Activated naive CD8-positive, alpha-beta T cell treated with anti-CD3 and anti-CD28 coated beads for 36 hours (primary cell): ENCODE data around the gene ACIN1. TPM values are rescaled to one million over a fixed set of nuclear protein-coding genes. Genes with fewer than 3 reads are reported as not detected.

ENCODE experiments used
- DNase-seq: peaks from one replicate; pipeline ENCODE4 v3.0.0; 2021
- H3K27ac Mint-ChIP-seq: one replicate; pipeline ENCODE4 v1.8.0; 2022; ENCODE audit warnings: mild to moderate bottlenecking, moderate library complexity, mixed read lengths
- H3K27me3 Mint-ChIP-seq: one replicate; pipeline ENCODE4 v1.8.0; 2022; ENCODE audit warnings: mild to moderate bottlenecking, mixed read lengths
- H3K36me3 Mint-ChIP-seq: one replicate; pipeline ENCODE4 v1.8.0; 2021; ENCODE audit warnings: mild to moderate bottlenecking, mixed read lengths
- H3K4me1 Mint-ChIP-seq: one replicate; pipeline ENCODE4 v1.8.0; 2021; ENCODE audit warnings: mixed read lengths
- H3K4me3 Mint-ChIP-seq: one replicate; pipeline ENCODE4 v1.8.0; 2022; ENCODE audit warnings: mild to moderate bottlenecking, moderate library complexity, mixed read lengths
- H3K9me3 Mint-ChIP-seq: one replicate; pipeline ENCODE4 v1.8.0; 2022; ENCODE audit warnings: mixed read lengths
- total RNA-seq, 2 experiments: library from RNA; stranded (reverse); gene quantifications; one replicate each; pipeline ENCODE4 v1.2.3, GENCODE V29; 2021

Gene ACIN1
- 100 to 1,000 TPM; 160 to 174 TPM for total RNA-seq

GRCh38 chr14:23094666-23095195 is at the start of gene ACIN1:
ACIN1 (minus strand) TSS chr14:23095136; CDS start chr14:23095112, 24 bp downstream.
- Mint-ChIP-seq H3K27ac (no peak within 1 kb of the TSS), H3K4me3 (no peak within 1 kb of the TSS), H3K4me1 (peaks cover 32% of the 10 kb centered on the region), H3K36me3 (peaks cover 33% of the 10 kb centered on the region), H3K27me3 (no peaks in the 10 kb centered on the region), H3K9me3 (no peaks in the 10 kb centered on the region)
- DNase-seq: peak; percentile 80

- DNase-seq: no peak
- Mint-ChIP-seq H3K9me3 (no peaks in the 10 kb centered on the region), H3K4me3 (no peak overlapping the region), H3K36me3 (no peaks in the 10 kb centered on the region), H3K27ac (no peak overlapping the region), H3K4me1 (no peaks in the 10 kb centered on the region), H3K27me3 (no peaks in the 10 kb centered on the region)
These were observed 49.0 kb upstream of the ACIN1 start for GRCh38 chr14:23143911-23144310.

- no peak overlapping the region for H3K4me3 Mint-ChIP-seq
- no peak for DNase-seq
These were observed 47.9 kb upstream of the ACIN1 start for GRCh38 chr14:23142826-23143225.

GRCh38 chr14:23141706-23142444 is 46.9 kb upstream of the ACIN1 start:
- Mint-ChIP-seq H3K27me3 (no peaks in the 10 kb centered on the region), H3K4me1 (no peaks in the 10 kb centered on the region), H3K27ac (no peak overlapping the region), H3K9me3 (no peaks in the 10 kb centered on the region), H3K4me3 (no peak overlapping the region), H3K36me3 (no peaks in the 10 kb centered on the region)
- no peak for DNase-seq

More at GRCh38 chr14:23142826-23143225, 47.9 kb upstream of the ACIN1 start:
- no peak overlapping the region for H3K27ac Mint-ChIP-seq
- H3K36me3 Mint-ChIP-seq: no peaks in the 10 kb centered on the region
- no peaks in the 10 kb centered on the region for H3K9me3 Mint-ChIP-seq
- H3K27me3 Mint-ChIP-seq: no peaks in the 10 kb centered on the region
- H3K4me1 Mint-ChIP-seq: no peaks in the 10 kb centered on the region

- Mint-ChIP-seq H3K4me1 (no peaks in the 10 kb centered on the region), H3K9me3 (no peaks in the 10 kb centered on the region), H3K4me3 (no peak overlapping the region), H3K36me3 (no peaks in the 10 kb centered on the region), H3K27ac (no peak overlapping the region), H3K27me3 (no peaks in the 10 kb centered on the region)
- DNase-seq: no peak
These were observed 45.4 kb upstream of the ACIN1 start for GRCh38 chr14:23140371-23140770.

GRCh38 chr14:23139874-23140273 is 44.9 kb upstream of the ACIN1 start:
- H3K4me3 Mint-ChIP-seq: no peak overlapping the region
- no peaks in the 10 kb centered on the region for H3K27me3 Mint-ChIP-seq
- no peaks in the 10 kb centered on the region for H3K4me1 Mint-ChIP-seq
- H3K36me3 Mint-ChIP-seq: no peaks in the 10 kb centered on the region
- H3K9me3 Mint-ChIP-seq: no peaks in the 10 kb centered on the region
- no peak for DNase-seq
- H3K27ac Mint-ChIP-seq: no peak overlapping the region

- Mint-ChIP-seq H3K9me3 (no peaks in the 10 kb centered on the region), H3K27ac (no peak overlapping the region), H3K4me1 (no peaks in the 10 kb centered on the region), H3K36me3 (no peaks in the 10 kb centered on the region), H3K4me3 (no peak overlapping the region), H3K27me3 (no peaks in the 10 kb centered on the region)
- no peak for DNase-seq
These were observed 43.0 kb upstream of the ACIN1 start for GRCh38 chr14:23137813-23138535.

GRCh38 chr14:23137192-23137812 is 42.4 kb upstream of the ACIN1 start:
- Mint-ChIP-seq H3K36me3 (no peaks in the 10 kb centered on the region), H3K4me1 (no peaks in the 10 kb centered on the region), H3K27me3 (no peaks in the 10 kb centered on the region), H3K9me3 (no peaks in the 10 kb centered on the region), H3K27ac (no peak overlapping the region), H3K4me3 (no peak overlapping the region)
- no peak for DNase-seq

- H3K4me3 Mint-ChIP-seq: no peak overlapping the region
- H3K4me1 Mint-ChIP-seq: no peaks in the 10 kb centered on the region
- H3K9me3 Mint-ChIP-seq: no peaks in the 10 kb centered on the region
- H3K27ac Mint-ChIP-seq: no peak overlapping the region
- DNase-seq: no peak
- H3K27me3 Mint-ChIP-seq: no peaks in the 10 kb centered on the region
- no peaks in the 10 kb centered on the region for H3K36me3 Mint-ChIP-seq
These were observed 41.7 kb upstream of the ACIN1 start for GRCh38 chr14:23136566-23137133.

- no peak overlapping the region for H3K4me3 Mint-ChIP-seq
- no peaks in the 10 kb centered on the region for H3K36me3 Mint-ChIP-seq
- H3K4me1 Mint-ChIP-seq: no peaks in the 10 kb centered on the region
- H3K27me3 Mint-ChIP-seq: no peaks in the 10 kb centered on the region
- no peak for DNase-seq
- no peaks in the 10 kb centered on the region for H3K9me3 Mint-ChIP-seq
- no peak overlapping the region for H3K27ac Mint-ChIP-seq
These were observed 38.0 kb upstream of the ACIN1 start for GRCh38 chr14:23132970-23133369.

- no peak for DNase-seq
- Mint-ChIP-seq H3K9me3 (no peaks in the 10 kb centered on the region), H3K27me3 (no peaks in the 10 kb centered on the region), H3K4me1 (no peaks in the 10 kb centered on the region), H3K36me3 (no peaks in the 10 kb centered on the region), H3K4me3 (no peak overlapping the region), H3K27ac (no peak overlapping the region)
These were observed 36.5 kb upstream of the ACIN1 start for GRCh38 chr14:23131482-23131881.

GRCh38 chr14:23130871-23131270 is 35.9 kb upstream of the ACIN1 start:
- DNase-seq: no peak
- no peaks in the 10 kb centered on the region for H3K27me3 Mint-ChIP-seq
- H3K9me3 Mint-ChIP-seq: no peaks in the 10 kb centered on the region
- H3K4me3 Mint-ChIP-seq: no peak overlapping the region
- H3K36me3 Mint-ChIP-seq: no peaks in the 10 kb centered on the region
- H3K27ac Mint-ChIP-seq: peak overlapping the region; percentile 3
- no peaks in the 10 kb centered on the region for H3K4me1 Mint-ChIP-seq

GRCh38 chr14:23129759-23130316 is 34.9 kb upstream of the ACIN1 start:
- H3K9me3 Mint-ChIP-seq: no peaks in the 10 kb centered on the region
- H3K27ac Mint-ChIP-seq: no peak overlapping the region
- no peak overlapping the region for H3K4me3 Mint-ChIP-seq
- no peak for DNase-seq
- H3K27me3 Mint-ChIP-seq: no peaks in the 10 kb centered on the region
- H3K4me1 Mint-ChIP-seq: no peaks in the 10 kb centered on the region
- no peaks in the 10 kb centered on the region for H3K36me3 Mint-ChIP-seq

- Mint-ChIP-seq H3K4me3 (no peak overlapping the region), H3K36me3 (no peaks in the 10 kb centered on the region), H3K4me1 (no peaks in the 10 kb centered on the region), H3K9me3 (no peaks in the 10 kb centered on the region), H3K27me3 (no peaks in the 10 kb centered on the region), H3K27ac (no peak overlapping the region)
- no peak for DNase-seq
These were observed 34.2 kb upstream of the ACIN1 start for GRCh38 chr14:23128969-23129758.
